ENCODE results near the gene TNFRSF6B.

DNA sequence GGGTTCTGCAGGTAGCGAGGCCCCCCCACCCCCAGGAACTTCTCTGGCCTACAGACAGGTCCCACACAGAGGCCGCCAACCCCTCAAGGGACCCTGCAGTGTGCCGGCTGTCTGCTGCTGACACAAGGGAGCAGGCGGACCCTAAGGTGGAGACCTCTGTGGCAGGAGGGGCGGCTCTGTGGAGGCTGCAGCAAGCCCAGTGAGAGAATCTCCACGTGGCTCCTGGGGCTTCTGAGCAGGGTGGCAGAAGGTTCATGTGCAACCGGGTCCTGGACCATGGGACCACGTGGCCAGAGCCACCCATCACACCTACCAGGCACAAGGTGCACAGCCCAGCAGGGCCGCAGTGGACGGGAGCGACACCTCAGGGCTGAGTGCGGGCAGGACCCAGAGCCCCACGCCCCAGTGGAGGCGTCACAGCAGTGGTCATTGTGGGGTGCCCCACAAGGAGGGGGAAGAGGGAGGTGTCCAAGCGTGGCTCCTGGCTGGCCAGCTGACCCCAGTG, 7.1 kb downstream of the TNFRSF6B start:
- no peak for TF ChIP-seq NFRKB (IDR thresholded peaks at IDR 0.05)
- no peak for TF ChIP-seq HDGF (IDR thresholded peaks at IDR 0.05; ENCODE audit: borderline replicate concordance)
- TF ChIP-seq ELF4 (IDR thresholded peaks at IDR 0.05) = no peak

Data from HEK293T (cell line).